NCI-H1105 (cell line): ENCODE data around the gene DENND10.
A peak's percentile ranks its signal among the peaks of the same experiment; 100 is the strongest.
"Not testable (repeated sequence)": the region's sequence is repeated elsewhere in the genome, so short reads cannot be mapped to it uniquely, and the experiment has no call there.

ENCODE experiments used
- DNase-seq: peaks from one replicate; lab custom pipeline; 2025; lab: John Stamatoyannopoulos, UW

The DENND10 gene

DNA sequence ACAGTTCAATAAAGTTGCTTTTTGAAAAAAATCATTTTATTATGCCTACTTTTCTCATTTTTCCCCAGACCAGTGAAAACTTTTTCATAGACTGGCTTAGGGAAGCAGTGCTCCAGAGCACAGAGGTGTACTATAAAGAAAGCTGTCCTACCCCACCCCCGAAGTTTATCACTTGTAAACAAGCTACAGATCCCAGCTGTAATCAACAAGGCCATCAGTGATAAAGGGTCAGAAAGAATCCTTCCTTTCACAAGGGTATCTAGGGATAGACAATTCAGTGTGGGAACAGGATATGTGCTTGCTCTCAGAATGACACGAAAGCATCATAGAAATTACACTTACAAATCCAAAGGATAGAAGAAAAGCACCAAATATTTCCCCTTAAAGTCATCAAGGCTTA is 70.2 kb downstream of the DENND10 start:
- no peak for DNase-seq

DNA sequence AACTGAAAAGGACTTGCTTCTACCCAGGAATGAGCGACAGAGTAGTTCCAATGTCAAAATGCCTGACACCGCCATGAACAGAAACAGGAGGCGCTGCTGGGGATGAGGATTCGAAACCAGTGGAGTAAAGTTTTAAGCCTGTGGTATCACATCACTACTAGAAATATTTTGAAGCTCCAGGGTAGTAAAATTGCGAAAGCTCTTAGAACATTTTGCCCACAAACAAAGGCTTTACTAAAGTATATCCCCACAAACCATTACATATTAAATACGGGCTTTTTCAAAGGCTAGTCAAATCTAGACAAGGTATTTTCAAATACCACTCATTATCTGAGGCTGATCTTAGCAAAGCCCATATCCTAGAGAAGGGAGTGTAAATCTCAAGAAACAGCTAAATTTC is 72.3 kb downstream of the DENND10 start:
- DNase-seq = no peak

DNA sequence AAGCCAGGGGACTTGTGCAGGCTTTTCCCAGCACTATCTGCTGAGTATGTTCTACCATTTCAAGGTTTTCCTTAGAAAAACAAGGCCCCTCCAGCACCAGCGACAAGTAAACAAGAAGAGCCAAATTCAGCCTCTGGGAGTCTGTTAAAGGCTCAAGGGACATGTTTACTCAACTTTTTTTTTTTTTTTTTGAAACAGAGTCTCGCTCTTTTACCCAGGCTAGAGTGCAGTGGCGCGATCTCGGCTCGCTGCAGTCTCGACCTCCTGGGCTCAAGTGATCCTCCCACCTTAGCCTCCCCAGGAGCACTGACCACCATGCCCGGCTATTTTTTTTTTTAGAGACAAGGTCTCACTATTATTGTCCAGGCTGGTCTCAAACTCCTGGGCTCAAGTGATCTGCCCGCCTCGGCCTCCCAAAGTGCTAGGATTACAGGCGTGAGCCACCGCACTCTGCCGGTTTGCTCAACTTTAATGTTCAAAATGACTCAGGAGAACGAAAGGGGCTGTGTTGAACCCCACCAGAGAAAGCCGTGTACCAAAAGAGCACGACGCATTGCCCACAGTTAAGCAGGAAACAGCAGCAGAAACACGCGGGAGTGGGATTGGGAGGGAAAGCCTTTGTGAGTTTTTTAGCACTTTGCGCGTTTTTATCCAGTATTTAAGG is 73.9 kb downstream of the DENND10 start:
- DNase-seq = no peak

DNA sequence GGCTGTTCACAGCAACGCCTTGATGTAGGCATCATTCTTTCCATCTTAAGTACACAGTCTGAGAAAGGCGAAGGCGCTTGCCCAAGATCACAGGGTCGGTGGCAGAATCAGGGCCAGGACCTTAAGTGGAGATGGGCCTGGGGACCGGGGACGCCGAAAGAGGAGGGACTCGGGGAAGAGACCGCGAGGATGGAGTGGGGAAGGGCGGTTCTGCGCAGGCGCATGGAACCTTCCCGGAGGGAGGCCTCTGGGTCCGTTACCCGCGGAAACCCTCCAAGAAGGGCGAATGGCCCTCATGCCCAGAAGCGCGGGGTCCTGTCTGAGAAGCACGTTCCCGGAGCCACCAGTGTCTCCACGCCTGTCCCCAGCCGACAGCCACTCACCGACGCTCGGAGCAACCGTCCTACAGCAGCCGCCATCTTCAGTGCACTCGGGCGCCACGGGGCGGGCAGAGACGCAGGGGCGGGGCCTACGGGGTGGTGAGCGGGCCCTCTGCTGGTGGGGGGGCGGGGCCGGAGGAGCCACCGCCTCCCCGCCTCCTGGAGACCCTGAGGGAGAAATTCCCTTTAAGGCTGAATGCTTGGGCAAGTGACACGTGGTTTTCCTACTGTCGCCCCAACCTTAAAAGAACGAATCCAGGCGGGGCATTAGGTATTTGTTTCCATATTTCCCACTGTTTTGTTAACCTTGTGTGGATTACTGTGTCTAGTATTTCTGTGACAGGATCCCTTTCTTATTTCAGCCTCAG is 74.6 kb downstream of the DENND10 start, which contains the start of gene PRDX3:
PRDX3 (minus strand) TSS at position 441 of the 748 bp plus-strand sequence; CDS start at position 419, 22 bp downstream.
- peak; percentile 68 for DNase-seq

DNA sequence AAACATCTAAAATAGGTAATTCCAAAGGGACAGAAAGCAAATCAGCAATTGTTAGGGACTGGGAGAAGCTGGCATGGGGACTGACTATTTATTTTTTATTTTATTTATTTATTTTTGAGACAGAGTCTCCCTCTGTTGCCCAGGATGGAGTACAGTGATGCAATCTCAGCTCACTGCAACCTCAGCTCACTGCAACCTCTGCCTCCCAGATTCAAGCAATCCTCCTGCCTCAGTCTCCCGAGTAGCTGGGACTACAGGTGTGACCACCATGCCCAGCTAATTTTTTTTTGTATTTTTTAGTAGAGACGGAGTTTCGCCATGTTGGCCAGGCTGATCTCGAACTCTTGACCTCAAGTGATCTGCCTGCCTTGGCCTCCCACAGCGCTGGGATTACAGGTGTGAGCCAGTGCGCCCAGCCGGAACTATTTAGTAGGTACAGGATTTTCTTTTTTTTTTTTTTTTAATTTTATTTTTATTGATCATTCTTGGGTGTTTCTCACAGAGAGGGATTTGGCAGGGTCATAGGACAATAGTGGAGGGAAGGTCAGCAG is 77.0 kb downstream of the DENND10 start:
- DNase-seq = not testable (repeated sequence)

DNA sequence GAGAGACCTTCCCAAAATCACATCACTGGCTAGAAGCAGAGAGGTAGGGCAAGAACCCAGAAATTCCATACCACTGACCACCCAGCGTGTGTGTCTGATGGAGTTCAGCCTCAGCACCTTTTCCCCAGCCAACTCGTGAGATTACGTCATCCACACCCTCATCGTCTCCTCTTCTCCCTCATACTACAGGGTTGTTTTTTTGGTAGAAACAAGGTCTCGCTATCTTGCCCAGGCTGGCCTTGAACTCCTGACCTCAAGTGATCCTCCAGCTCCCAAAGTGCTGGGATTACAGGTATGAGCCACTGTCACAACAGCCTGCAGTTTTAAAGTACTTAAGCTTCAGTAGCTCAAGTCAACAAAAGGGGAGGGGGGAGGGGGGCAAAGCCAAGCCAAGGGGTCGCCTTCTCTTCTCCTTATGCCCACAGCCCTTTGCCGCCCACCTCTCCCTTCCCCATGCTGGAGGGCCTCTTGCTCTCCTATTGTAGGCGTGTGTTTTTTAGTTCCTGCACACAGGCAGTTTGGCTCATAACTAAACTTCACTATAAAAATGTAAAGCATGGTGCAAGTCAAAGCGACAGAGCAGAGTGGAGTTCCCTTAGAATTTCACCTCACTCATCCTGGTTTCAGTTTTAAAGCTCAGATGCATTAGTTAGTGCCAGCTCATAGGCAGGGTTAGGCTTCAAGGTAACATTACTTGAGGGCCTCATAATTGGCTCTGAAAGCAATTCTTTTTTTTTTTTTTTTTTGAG is 79.9 kb downstream of the DENND10 start:
- no peak for DNase-seq
